IMR-90 (cell line): ENCODE data around the gene POC1B. TPM values are rescaled to one million over a fixed set of nuclear protein-coding genes. Genes with fewer than 3 reads are reported as not detected.

Experiments used
- ATAC-seq: fragments of 200-7000 bp; cut with Tn5 transposase; 2 replicates; pipeline ENCODE4 v1.9.1; 2020; ENCODE audit warnings: low read depth, mild to moderate bottlenecking, moderate library complexity
- BruUV-seq: library from RNA; stranded (reverse); fragments of 400-500 nt; replicated peaks from 2 replicates; lab custom pipeline; 2021; lab: Mats Ljungman, UMichigan
- CTCF ChIA-PET: fragments of 300-600 bp; formaldehyde crosslinking; extraction: SDS; loops from one replicate; lab custom pipeline; 2021; ENCODE audit warnings: antibody characterized with exemption; lab: Yijun Ruan, JAX
- POLR2A ChIA-PET: fragments of 300-600 bp; sonication (Branson Sonifier 250); formaldehyde crosslinking; loops from one replicate; lab custom pipeline; 2022; ENCODE audit warnings: antibody characterized with exemption; ENCODE audit not compliant: unreplicated experiment; lab: Charles Lee
- DNase-seq: peaks from one replicate; pipeline ENCODE4 v3.0.0; 2013
- H2AFZ ChIP-seq: replicated peaks from 2 replicates; pipeline ENCODE3; 2013; ENCODE audit warnings: low read length, mild to moderate bottlenecking; ENCODE audit not compliant: poor library complexity
- H2AK5ac ChIP-seq: 2 replicates; pipeline ENCODE4 v1.6.1; 2013; ENCODE audit warnings: low read depth, low read length, inconsistent platforms
- H2AK9ac ChIP-seq: replicated peaks from 2 replicates; pipeline ENCODE3; 2013; ENCODE audit warnings: mild to moderate bottlenecking, low read depth, low read length, moderate library complexity; ENCODE audit not compliant: poor library complexity
- H2BK120ac ChIP-seq: 2 replicates; pipeline ENCODE4 v1.6.1; 2013; ENCODE audit warnings: low read depth, low read length, inconsistent platforms
- H2BK15ac ChIP-seq: 3 replicates; pipeline ENCODE4 v1.6.1; 2013; ENCODE audit warnings: low read depth, low read length, inconsistent platforms
- H2BK20ac ChIP-seq: 2 replicates; pipeline ENCODE4 v1.6.1; 2013; ENCODE audit warnings: low read depth, mild to moderate bottlenecking, inconsistent platforms, low read length, moderate library complexity
- H2BK5ac ChIP-seq: 2 replicates; pipeline ENCODE4 v1.6.1; 2013; ENCODE audit warnings: mild to moderate bottlenecking, low read depth, low read length, inconsistent platforms; ENCODE audit not compliant: poor library complexity, severe bottlenecking
- H3K14ac ChIP-seq: replicated peaks from 2 replicates; pipeline ENCODE4 v1.6.1; 2013; ENCODE audit warnings: low read depth, low read length, inconsistent platforms
- H3K18ac ChIP-seq: 2 replicates; pipeline ENCODE4 v1.6.1; 2013; ENCODE audit warnings: low read depth, low read length, control low read depth
- H3K23ac ChIP-seq: 2 replicates; pipeline ENCODE4 v1.6.1; 2013; ENCODE audit warnings: low read depth, low read length, inconsistent platforms
- H3K27ac ChIP-seq: 2 replicates; pipeline ENCODE4 v1.5.1; 2013; ENCODE audit warnings: mild to moderate bottlenecking, control low read depth, low read length; ENCODE audit not compliant: insufficient read depth
- H3K27me3 ChIP-seq: 2 replicates; pipeline ENCODE4 v1.6.1; 2013; ENCODE audit warnings: low read length; ENCODE audit not compliant: control insufficient read depth, insufficient read depth
- H3K36me3 ChIP-seq: 2 replicates; pipeline ENCODE4 v1.6.1; 2013; ENCODE audit warnings: low read length, mixed read lengths; ENCODE audit not compliant: control insufficient read depth, insufficient read depth
- H3K4ac ChIP-seq: 2 replicates; pipeline ENCODE4 v1.6.1; 2013; ENCODE audit warnings: low read depth, low read length, inconsistent platforms
- H3K4me1 ChIP-seq: 2 replicates; pipeline ENCODE4 v1.6.1; 2013; ENCODE audit warnings: low read length, mixed read lengths; ENCODE audit not compliant: control insufficient read depth, insufficient read depth
- H3K4me2 ChIP-seq: 2 replicates; pipeline ENCODE4 v1.6.1; 2013; ENCODE audit warnings: low read depth, mild to moderate bottlenecking, control low read depth, low read length, moderate library complexity
- H3K4me3 ChIP-seq: 2 replicates; pipeline ENCODE4 v1.5.1; 2013; ENCODE audit warnings: low read depth, mild to moderate bottlenecking, control low read depth, low read length, moderate library complexity; ENCODE audit not compliant: insufficient read depth
- H3K56ac ChIP-seq: 2 replicates; pipeline ENCODE4 v1.6.1; 2013; ENCODE audit warnings: low read length, inconsistent platforms; ENCODE audit not compliant: insufficient read depth; ENCODE audit errors: extremely low read depth
- H3K79me1 ChIP-seq, 2 experiments: 2 replicates each; pipeline ENCODE4 v1.6.1; 2013; ENCODE audit warnings: low read length in 2 of 2, inconsistent platforms in 1 of 2, low read depth in 1 of 2
- H3K9ac ChIP-seq: 2 replicates; pipeline ENCODE4 v1.6.1; 2013; ENCODE audit warnings: low read depth, low read length, control low read depth
- H3K9me1 ChIP-seq: 2 replicates; pipeline ENCODE4 v1.6.1; 2013; ENCODE audit warnings: low read length, inconsistent platforms; ENCODE audit not compliant: insufficient read depth
- H3K9me3 ChIP-seq: 2 replicates; pipeline ENCODE4 v1.6.1; 2013; ENCODE audit warnings: low read length; ENCODE audit not compliant: control insufficient read depth, insufficient read depth
- H4K20me1 ChIP-seq: 2 replicates; pipeline ENCODE4 v1.6.1; 2013; ENCODE audit warnings: low read length, inconsistent platforms; ENCODE audit not compliant: insufficient read depth
- H4K5ac ChIP-seq: 2 replicates; pipeline ENCODE4 v1.6.1; 2013; ENCODE audit warnings: mild to moderate bottlenecking, low read depth, low read length, control low read depth
- H4K8ac ChIP-seq, 2 experiments: 2 replicates each; pipeline ENCODE4 v1.6.1; 2013; ENCODE audit warnings: low read depth in 2 of 2, low read length in 2 of 2, control low read depth in 1 of 2, inconsistent platforms in 1 of 2
- H4K91ac ChIP-seq: 2 replicates; pipeline ENCODE4 v1.6.1; 2013; ENCODE audit warnings: low read depth, low read length, inconsistent platforms; ENCODE audit not compliant: insufficient read depth
- BHLHE40 ChIP-seq: fragments of 150-350 bp; IDR thresholded peaks from 2 replicates; pipeline ENCODE4 v1.6.1; 2016; ENCODE audit warnings: mild to moderate bottlenecking, low read depth, low read length
- FOS ChIP-seq: fragments of 150-350 bp; IDR thresholded peaks from 2 replicates; pipeline ENCODE4 v1.6.1; 2016; ENCODE audit warnings: low read depth, low read length
- MAFK ChIP-seq: IDR thresholded peaks from 2 replicates; pipeline ENCODE4 v1.6.1; 2012; ENCODE audit warnings: low read depth, low read length, improper control_type of control experiment
- MAZ ChIP-seq: IDR thresholded peaks from 2 replicates; pipeline ENCODE4 v1.6.1; 2012; ENCODE audit warnings: low read depth, mild to moderate bottlenecking, low read length, improper control_type of control experiment, moderate library complexity, borderline replicate concordance
- MXI1 ChIP-seq: IDR thresholded peaks from 2 replicates; pipeline ENCODE4 v1.6.1; 2012; ENCODE audit warnings: low read depth, mild to moderate bottlenecking, low read length, moderate library complexity, borderline replicate concordance
- POLR2A ChIP-seq: IDR thresholded peaks from 2 replicates; pipeline ENCODE4 v1.6.1; 2012; ENCODE audit warnings: mild to moderate bottlenecking, low read depth, low read length
- RAD21 ChIP-seq: IDR thresholded peaks from 2 replicates; pipeline ENCODE4 v1.6.1; 2012; ENCODE audit warnings: low read length, improper control_type of control experiment
- RCOR1 ChIP-seq: IDR thresholded peaks from 2 replicates; pipeline ENCODE4 v1.6.1; 2012; ENCODE audit warnings: mild to moderate bottlenecking, low read length, improper control_type of control experiment; ENCODE audit not compliant: insufficient replicate concordance
- RFX5 ChIP-seq: IDR thresholded peaks from 2 replicates; pipeline ENCODE4 v1.8.0; 2012; ENCODE audit warnings: low read depth, mild to moderate bottlenecking, low read length, moderate library complexity
- SMC3 ChIP-seq: fragments of 150-350 bp; IDR thresholded peaks from 2 replicates; pipeline ENCODE4 v1.6.1; 2016; ENCODE audit warnings: low read depth, mild to moderate bottlenecking, antibody characterized with exemption, low read length, moderate library complexity
- WGBS, 2 experiments: methylation state at CpG; one replicate each; pipeline versions ENCODE4 v1.1.5 to v1.1.7; 2013; ENCODE audit warnings: missing lambda C conversion rate in 2 of 2; ENCODE audit not compliant: insufficient read length in 1 of 2; ENCODE audit errors: extremely low coverage in 2 of 2; 5-methylcytosine and 5-hydroxymethylcytosine counted together
- dilution Hi-C: fragments of 300-500 bp; cut with HindIII; formaldehyde crosslinking; loops from one replicate; pipeline ENCODE4 v1.14.3; 2018; ENCODE audit warnings: low sequenced_read_pairs; ENCODE audit not compliant: unreplicated experiment
- in situ Hi-C: fragments of 300-500 bp; cut with MboI; formaldehyde crosslinking; loops from 3 replicates; pipeline ENCODE4 v1.14.3; 2019; ENCODE audit warnings: low sequenced_read_pairs, inconsistent platforms, mixed read lengths
- intact Hi-C: fragments of 100-400 bp; cut with micrococcal nuclease; formaldehyde crosslinking; loops from 2 replicates; pipeline ENCODE4 v1.10.0; 2022
- polyA plus RNA-seq, 3 experiments: library from polyadenylated mRNA; depleted of rRNA; stranded (reverse); fragments of >200 nt; gene quantifications; 2 replicates each; pipeline ENCODE4 v1.2.3, GENCODE V29; 2012; ENCODE audit warnings: low replicate concordance in 1 of 3
- total RNA-seq: library from RNA; depleted of rRNA; stranded (reverse); fragments of >200 nt; gene quantifications from 2 replicates; pipeline ENCODE4 v1.2.3, GENCODE V29; 2012
- TF ChIP-seq, protein P1 (sequence below): conservative IDR thresholded peaks from 2 replicates; pipeline ENCODE4 v1.5.1; 2012; ENCODE audit warnings: mild to moderate bottlenecking, low read depth, low read length, improper control_type of control experiment
- TF ChIP-seq, protein P2 (sequence below): fragments of 150-350 bp; IDR thresholded peaks from 2 replicates; pipeline ENCODE4 v1.6.1; 2016; ENCODE audit warnings: low read depth, mild to moderate bottlenecking, low read length, moderate library complexity, borderline replicate concordance
- TF ChIP-seq, protein P3 (sequence below): fragments of 150-350 bp; IDR thresholded peaks from 2 replicates; pipeline ENCODE4 v1.6.1; 2017; ENCODE audit warnings: mild to moderate bottlenecking, antibody characterized with exemption, low read length, low read depth

POC1B gene
- total and polyA plus RNA-seq, 2 of the 4 experiments (the other 2 are of a cell fraction) = 5.0 to 10.4 TPM

DNA sequence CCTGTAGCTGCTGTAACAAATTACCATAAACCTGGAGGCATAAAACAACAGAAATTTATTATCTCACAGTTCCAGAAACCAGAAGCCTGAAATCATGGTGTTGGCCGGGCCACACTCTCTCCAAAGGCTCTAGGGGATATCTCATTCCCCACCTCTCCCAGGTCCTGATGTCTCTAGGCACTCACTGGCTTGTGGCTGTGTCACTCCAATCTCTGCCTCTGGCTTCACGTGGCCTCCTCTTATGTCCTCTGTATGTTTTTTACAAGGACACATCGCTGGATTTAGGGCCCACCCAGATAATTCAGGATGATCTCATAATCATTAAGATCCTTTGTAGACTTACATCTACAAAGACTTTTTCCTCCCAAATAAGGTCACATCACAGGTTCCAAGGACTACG lies 9.2 kb downstream of the POC1B start:
- Histone ChIP-seq H3K4ac (no peak overlapping the region), H4K20me1 (peaks cover 3% of the 10 kb centered on the region; the same call in 1 of the 2 replicates), H4K8ac (no peak overlapping the region), H3K9ac (no peak overlapping the region), H3K4me2 (no peak overlapping the region), H2BK15ac (no peak overlapping the region), H2AK9ac (no peak overlapping the region), H3K9me1 (no peaks in the 10 kb centered on the region), H3K4me3 (no peak overlapping the region), H3K36me3 (no peaks in the 10 kb centered on the region), H2AK5ac (no peak overlapping the region), H3K18ac (no peak overlapping the region), H3K9me3 (no peaks in the 10 kb centered on the region), H2BK120ac (no peak overlapping the region), H3K56ac (no peak overlapping the region), H4K5ac (no peak overlapping the region), H2BK5ac (no peak overlapping the region), H2AFZ (no peak overlapping the region), H3K14ac (no peak overlapping the region), H4K91ac (no peak overlapping the region), H2BK20ac (no peak overlapping the region), H3K4me1 (peaks cover 2% of the 10 kb centered on the region; the same call in 1 of the 2 replicates), H3K79me1 (peaks cover 13 to 33% of the 10 kb centered on the region in 2 experiments), H3K23ac (no peak overlapping the region), H3K27ac (no peak overlapping the region), H3K27me3 (no peaks in the 10 kb centered on the region)
- 56% methylated on average over 3 of the region's 4 CpGs; no CpG with 5 or more reads in 1 of the 2 experiments for WGBS, 2 experiments
- no TSS peak for BruUV-seq
- DNase-seq = no peak
- ATAC-seq = no peak
- in situ Hi-C loops = loop anchor here (25.0 kb wide), 1 partner anchor 1379 kb away; the partner anchor contains the start of genes CEP290 and TMTC3
- TF ChIP-seq POLR2A (no peak), MAZ (no peak), MAFK (no peak), SMC3 (no peak), RFX5 (no peak), RCOR1 (no peak), MXI1 (no peak), BHLHE40 (no peak), FOS (no peak), RAD21 (no peak)
- TF ChIP-seq, protein P1, sequence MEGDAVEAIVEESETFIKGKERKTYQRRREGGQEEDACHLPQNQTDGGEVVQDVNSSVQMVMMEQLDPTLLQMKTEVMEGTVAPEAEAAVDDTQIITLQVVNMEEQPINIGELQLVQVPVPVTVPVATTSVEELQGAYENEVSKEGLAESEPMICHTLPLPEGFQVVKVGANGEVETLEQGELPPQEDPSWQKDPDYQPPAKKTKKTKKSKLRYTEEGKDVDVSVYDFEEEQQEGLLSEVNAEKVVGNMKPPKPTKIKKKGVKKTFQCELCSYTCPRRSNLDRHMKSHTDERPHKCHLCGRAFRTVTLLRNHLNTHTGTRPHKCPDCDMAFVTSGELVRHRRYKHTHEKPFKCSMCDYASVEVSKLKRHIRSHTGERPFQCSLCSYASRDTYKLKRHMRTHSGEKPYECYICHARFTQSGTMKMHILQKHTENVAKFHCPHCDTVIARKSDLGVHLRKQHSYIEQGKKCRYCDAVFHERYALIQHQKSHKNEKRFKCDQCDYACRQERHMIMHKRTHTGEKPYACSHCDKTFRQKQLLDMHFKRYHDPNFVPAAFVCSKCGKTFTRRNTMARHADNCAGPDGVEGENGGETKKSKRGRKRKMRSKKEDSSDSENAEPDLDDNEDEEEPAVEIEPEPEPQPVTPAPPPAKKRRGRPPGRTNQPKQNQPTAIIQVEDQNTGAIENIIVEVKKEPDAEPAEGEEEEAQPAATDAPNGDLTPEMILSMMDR = no peak
- TF ChIP-seq, protein P2, sequence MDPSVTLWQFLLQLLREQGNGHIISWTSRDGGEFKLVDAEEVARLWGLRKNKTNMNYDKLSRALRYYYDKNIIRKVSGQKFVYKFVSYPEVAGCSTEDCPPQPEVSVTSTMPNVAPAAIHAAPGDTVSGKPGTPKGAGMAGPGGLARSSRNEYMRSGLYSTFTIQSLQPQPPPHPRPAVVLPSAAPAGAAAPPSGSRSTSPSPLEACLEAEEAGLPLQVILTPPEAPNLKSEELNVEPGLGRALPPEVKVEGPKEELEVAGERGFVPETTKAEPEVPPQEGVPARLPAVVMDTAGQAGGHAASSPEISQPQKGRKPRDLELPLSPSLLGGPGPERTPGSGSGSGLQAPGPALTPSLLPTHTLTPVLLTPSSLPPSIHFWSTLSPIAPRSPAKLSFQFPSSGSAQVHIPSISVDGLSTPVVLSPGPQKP = no peak
- TF ChIP-seq, protein P3, sequence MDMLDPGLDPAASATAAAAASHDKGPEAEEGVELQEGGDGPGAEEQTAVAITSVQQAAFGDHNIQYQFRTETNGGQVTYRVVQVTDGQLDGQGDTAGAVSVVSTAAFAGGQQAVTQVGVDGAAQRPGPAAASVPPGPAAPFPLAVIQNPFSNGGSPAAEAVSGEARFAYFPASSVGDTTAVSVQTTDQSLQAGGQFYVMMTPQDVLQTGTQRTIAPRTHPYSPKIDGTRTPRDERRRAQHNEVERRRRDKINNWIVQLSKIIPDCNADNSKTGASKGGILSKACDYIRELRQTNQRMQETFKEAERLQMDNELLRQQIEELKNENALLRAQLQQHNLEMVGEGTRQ = no peak
- dilution Hi-C loops = no loop called here
- POLR2A ChIA-PET = no interaction called here
- CTCF ChIA-PET = no interaction called here
- intact Hi-C loops = no loop called here
